Activated naive CD4-positive, alpha-beta T cell treated with anti-CD3 and anti-CD28 coated beads for 36 hours (primary cell): Measurements from ENCODE around the gene ABCG5. TPM values are rescaled to one million over a fixed set of nuclear protein-coding genes. Genes with fewer than 3 reads are reported as not detected.

ENCODE experiments used
- CTCF ChIA-PET: fragments of 350-600 bp; sonication (Branson Sonifier 250); formaldehyde crosslinking; loops from one replicate; lab custom pipeline; 2021; ENCODE audit warnings: antibody characterized with exemption; lab: Charles Lee
- DNase-seq: peaks from one replicate; pipeline ENCODE4 v3.0.0-alpha.2; 2020
- H3K27ac Mint-ChIP-seq: one replicate; pipeline ENCODE4 v1.8.0; 2021; ENCODE audit warnings: mild to moderate bottlenecking, mixed read lengths
- H3K27me3 Mint-ChIP-seq: one replicate; pipeline ENCODE4 v1.8.0; 2021; ENCODE audit warnings: low read depth, mixed read lengths
- H3K36me3 Mint-ChIP-seq: one replicate; pipeline ENCODE4 v1.8.0; 2021; ENCODE audit warnings: low read depth, mixed read lengths
- H3K4me1 Mint-ChIP-seq: one replicate; pipeline ENCODE4 v1.8.0; 2021; ENCODE audit warnings: low read depth, mixed read lengths
- H3K4me3 Mint-ChIP-seq: one replicate; pipeline ENCODE4 v1.8.0; 2021; ENCODE audit warnings: mild to moderate bottlenecking, moderate library complexity, mixed read lengths
- H3K9me3 Mint-ChIP-seq: one replicate; pipeline ENCODE4 v1.8.0; 2021; ENCODE audit warnings: mixed read lengths
- intact Hi-C: fragments of 100-400 bp; cut with micrococcal nuclease; formaldehyde crosslinking; loops from one replicate; pipeline ENCODE4 v1.15.1; 2023
- total RNA-seq, 2 experiments: library from RNA; stranded (reverse); gene quantifications; one replicate each; pipeline ENCODE4 v1.2.3, GENCODE V29; 2021

Gene ABCG5
- total RNA-seq, 2 experiments from 2014 or later, result not detected

DNA sequence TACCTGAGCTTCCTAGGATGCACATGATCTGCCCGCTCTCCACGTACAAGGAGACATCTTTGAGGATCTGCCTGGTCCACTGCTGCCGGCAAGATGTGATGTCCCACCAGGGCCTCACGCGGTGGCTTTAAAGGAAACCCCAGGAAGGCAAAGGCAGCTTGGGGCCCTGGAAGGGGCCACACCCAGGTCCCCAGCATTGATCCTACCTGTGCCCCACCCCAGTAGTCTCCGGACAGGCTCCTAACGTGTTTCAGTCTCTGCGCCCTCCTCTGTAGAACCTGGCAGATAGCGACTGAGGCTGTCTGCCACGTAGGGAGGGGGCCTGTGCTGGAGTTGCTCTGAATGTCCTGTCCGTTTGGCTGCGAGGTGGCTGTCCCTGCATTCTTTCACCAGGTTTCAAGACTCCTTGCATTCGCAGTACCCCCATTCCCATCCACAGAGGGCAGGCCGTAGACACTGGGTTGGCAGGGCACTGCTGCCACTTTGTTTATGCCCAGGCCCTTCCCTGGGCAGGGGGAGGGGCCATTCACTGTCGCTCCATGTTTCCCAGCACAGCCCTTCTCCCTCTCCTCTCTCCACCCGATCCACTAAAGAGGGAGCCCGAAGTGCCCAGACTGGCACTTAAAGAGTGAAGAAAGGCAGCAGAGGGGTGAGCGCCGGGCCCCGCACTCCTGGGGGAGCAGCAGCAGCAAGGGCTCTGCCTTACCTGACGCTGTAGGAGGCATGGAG, 644 bp downstream of the ABCG5 start:
- intact Hi-C loops, result no loop called here
- DNase-seq, result no peak
- H3K4me1 Mint-ChIP-seq, result no peaks in the 10 kb centered on the region
- H3K4me3 Mint-ChIP-seq, result no peak overlapping the region
- H3K27ac Mint-ChIP-seq, result no peak overlapping the region
- no peaks in the 10 kb centered on the region for H3K9me3 Mint-ChIP-seq
- CTCF ChIA-PET, result no interaction called here
- peaks cover 1% of the 10 kb centered on the region for H3K27me3 Mint-ChIP-seq
- no peaks in the 10 kb centered on the region for H3K36me3 Mint-ChIP-seq

DNA sequence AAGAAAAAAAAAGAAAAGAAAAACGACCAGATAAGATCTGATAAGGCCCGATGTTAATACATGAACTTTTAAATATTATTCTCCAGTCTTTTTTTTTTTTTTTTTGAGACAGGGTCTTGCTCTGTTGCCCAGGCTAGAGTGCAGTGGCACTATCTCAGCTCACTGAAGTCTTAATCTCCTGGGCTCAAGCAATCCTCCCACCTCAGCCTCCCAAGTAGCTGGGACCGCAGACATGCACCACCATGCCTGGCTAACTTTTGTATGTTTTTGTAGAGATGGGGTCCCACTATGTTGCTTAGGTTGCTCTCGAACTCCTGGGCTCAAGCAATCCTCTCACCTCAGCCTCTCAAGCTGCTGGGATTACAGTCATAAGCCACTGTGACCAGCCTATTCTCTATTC, 1.6 kb downstream of the ABCG5 start:
- H3K27me3 Mint-ChIP-seq, result peaks cover 4% of the 10 kb centered on the region
- H3K4me1 Mint-ChIP-seq, result no peaks in the 10 kb centered on the region
- CTCF ChIA-PET, result interaction anchor here (0.6 kb wide), 1 partner anchor 9 kb away, joined by 3 read pairs; no protein-coding TSS in a partner anchor
- no peak overlapping the region for H3K27ac Mint-ChIP-seq
- no peak overlapping the region for H3K4me3 Mint-ChIP-seq
- DNase-seq, result no peak
- intact Hi-C loops, result no loop called here
- no peaks in the 10 kb centered on the region for H3K36me3 Mint-ChIP-seq
- H3K9me3 Mint-ChIP-seq, result no peaks in the 10 kb centered on the region

DNA sequence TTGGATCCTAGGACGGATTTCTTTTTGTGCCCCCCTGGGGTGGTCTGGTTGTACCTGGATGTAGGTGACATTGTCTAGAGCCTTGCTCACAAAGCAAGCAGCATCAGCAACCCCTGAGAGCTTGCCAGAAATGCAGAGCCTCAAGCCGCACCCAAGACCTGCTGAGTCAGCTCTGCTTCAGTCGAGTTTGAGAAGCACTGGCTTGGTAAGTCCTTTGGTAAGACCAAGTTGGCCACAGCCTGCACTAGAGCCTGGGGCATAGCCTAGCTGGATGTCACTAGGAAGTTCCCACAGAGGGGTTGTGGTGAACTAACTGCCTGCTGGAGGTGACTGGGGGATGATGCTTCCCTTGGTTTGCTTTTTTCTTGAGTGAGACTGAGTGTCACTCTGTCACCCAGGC, 6.2 kb downstream of the ABCG5 start:
- DNase-seq, result no peak
- H3K4me3 Mint-ChIP-seq, result no peak overlapping the region

DNA sequence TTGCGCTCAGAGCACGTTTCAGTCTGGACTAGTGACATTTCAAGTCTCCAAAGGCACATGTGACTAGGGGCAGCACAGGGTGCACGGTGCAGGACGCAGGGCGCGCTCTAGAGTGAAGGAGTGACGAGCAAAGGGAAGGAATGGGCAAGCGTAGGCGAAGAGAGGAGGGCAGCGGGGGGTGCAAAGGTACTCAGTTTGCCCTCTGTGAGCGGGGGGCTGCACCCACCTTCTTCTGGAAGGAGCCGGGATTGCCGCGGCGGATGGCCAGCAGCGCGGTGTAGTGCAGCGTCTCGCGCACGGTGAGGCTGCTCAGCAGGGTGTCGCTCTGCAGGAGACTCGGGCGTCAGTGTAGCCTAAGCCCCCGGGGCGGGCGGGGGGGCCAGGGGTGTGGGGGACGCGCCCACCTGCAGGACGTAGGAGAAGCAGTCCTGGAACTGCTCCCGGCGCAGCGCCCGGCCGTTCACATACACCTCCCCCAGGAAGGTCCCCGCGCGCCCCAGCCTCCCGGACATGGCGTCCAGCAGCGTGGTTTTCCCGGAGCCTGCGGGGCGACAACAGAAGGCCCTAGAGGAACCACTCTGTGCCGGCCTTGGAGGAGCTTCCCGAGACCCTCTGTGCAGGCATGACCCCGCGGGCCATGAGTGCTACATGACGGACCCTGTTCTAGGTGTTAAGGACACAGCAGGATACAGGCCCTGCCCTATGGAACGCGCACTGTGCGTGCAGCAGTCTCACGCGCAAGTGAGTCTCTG, 6.9 kb downstream of the ABCG5 start:
- no peaks in the 10 kb centered on the region for H3K36me3 Mint-ChIP-seq
- no peak overlapping the region for H3K4me3 Mint-ChIP-seq
- H3K27me3 Mint-ChIP-seq, result peaks cover 25% of the 10 kb centered on the region
- H3K27ac Mint-ChIP-seq, result no peak overlapping the region
- intact Hi-C loops, result no loop called here
- no peak for DNase-seq
- H3K4me1 Mint-ChIP-seq, result peaks cover 3% of the 10 kb centered on the region
- no peaks in the 10 kb centered on the region for H3K9me3 Mint-ChIP-seq
- CTCF ChIA-PET, result no interaction called here

More for the DNA sequence above, 6.2 kb downstream of the ABCG5 start:
- no peaks in the 10 kb centered on the region for H3K9me3 Mint-ChIP-seq
- H3K36me3 Mint-ChIP-seq, result no peaks in the 10 kb centered on the region
- H3K27ac Mint-ChIP-seq, result no peak overlapping the region
- peaks cover 3% of the 10 kb centered on the region for H3K4me1 Mint-ChIP-seq
- intact Hi-C loops, result no loop called here
- CTCF ChIA-PET, result no interaction called here
- H3K27me3 Mint-ChIP-seq, result peaks cover 25% of the 10 kb centered on the region

DNA sequence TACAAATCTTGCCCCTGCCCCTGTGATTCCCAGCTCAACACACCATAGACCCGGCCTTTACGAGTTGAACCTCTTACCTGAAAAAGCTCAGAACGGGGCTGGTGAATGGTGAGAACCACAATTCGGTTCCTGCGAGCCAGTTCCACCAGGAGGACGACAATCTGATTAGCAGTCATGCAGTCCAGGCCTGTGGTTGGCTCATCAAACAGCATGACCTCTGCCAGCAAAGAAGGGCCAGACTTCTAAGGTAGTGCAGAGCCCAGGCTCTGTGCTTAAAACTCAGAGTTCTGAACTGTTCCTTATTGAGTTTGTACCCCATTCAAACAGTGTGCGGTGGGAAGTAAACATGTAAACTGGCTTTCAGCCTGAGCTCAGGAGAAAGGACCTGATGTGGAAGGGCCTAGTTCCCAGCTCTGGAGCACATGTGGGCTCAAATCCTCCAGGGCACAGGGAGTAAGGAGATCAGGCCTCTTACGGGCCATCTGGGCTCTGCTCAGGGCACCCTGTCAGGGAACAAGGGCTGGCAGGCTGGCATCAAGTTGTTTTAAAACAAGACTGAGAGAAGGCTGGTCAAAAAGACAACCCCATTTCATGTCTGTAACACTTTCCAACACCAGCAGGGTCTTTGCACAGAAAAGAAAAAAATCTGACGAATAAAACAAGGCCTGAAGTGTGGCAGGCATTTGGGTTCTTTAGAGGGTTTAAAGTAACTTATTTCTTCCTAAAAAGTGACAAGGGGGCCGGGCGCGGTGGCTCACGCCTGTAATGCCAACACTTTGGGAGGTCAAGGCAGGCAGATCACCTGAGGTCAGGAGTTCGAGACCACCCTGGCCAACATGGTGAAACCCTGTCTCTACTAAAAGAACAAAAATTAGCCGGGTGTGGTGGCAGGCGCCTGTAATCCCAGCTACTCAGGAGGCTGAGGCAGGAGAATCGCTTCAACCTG, 12.1 kb downstream of the ABCG5 start:
- CTCF ChIA-PET, result interaction anchor here (0.7 kb wide), 1 partner anchor 201 kb away, joined by 3 read pairs; no protein-coding TSS in a partner anchor
- intact Hi-C loops, result no loop called here
- Mint-ChIP-seq H3K27me3 (peaks cover 28% of the 10 kb centered on the region), H3K27ac (no peak overlapping the region), H3K9me3 (no peaks in the 10 kb centered on the region), H3K4me3 (no peak overlapping the region), H3K4me1 (peaks cover 3% of the 10 kb centered on the region), H3K36me3 (no peaks in the 10 kb centered on the region)
- no peak for DNase-seq

DNA sequence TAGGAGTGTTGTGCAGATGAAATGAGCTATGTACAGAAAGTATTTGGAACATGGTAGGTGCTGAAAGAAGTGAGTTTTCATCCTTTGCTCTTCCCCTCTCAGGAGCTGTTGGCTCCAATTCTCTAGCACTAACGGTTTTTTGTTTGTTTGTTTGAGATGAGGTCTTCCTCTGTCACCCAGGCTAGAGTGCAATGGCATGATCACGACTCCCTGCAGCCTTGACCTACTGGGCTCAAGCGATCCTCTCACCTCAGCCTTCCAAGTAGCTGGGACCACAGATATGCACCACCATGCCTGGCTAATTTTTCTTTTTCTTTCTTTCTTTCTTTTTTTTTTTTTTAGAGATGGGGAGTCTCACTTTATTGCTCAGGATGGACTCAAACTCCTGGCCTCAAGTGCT, 12.8 kb downstream of the ABCG5 start:
- Mint-ChIP-seq H3K27me3 (peaks cover 28% of the 10 kb centered on the region), H3K4me3 (no peak overlapping the region), H3K27ac (no peak overlapping the region), H3K36me3 (no peaks in the 10 kb centered on the region), H3K9me3 (no peaks in the 10 kb centered on the region), H3K4me1 (no peaks in the 10 kb centered on the region)
- CTCF ChIA-PET, result interaction anchor here (0.7 to 0.8 kb wide), 2 partner anchors 28 to 200 kb away, joined by 3 read pairs; no protein-coding TSS in a partner anchor
- intact Hi-C loops, result no loop called here
- DNase-seq, result no peak

DNA sequence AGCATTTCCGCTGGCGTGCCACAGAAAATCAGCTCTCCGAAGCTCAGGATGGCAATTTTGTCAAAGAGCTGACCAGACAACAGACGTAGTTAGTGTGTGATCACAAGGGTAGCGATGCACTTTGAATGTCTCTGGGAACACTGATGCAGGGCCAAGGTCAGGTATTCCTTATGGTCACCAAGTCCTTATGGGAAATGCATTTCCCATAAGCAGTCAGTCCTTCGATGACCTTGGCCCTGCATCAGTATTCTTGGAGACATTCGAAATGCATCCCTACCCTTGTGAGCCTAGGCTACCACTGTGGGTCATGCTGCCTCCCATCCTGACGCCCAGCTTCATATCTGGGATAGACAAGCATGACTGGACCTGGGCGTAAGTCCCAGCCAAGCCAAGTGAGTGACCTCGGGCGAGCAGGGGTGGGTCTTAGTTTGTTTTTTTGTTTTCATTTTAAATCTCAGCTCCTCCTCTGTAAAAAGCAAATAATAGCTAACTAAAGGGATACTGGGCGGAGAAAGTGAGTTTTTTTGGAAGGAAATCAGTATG, 13.6 kb downstream of the ABCG5 start:
- Mint-ChIP-seq H3K4me1 (no peaks in the 10 kb centered on the region), H3K27me3 (peaks cover 23% of the 10 kb centered on the region), H3K4me3 (no peak overlapping the region), H3K27ac (no peak overlapping the region), H3K9me3 (no peaks in the 10 kb centered on the region), H3K36me3 (no peaks in the 10 kb centered on the region)
- CTCF ChIA-PET, result interaction anchor here (0.8 kb wide), 1 partner anchor 27 kb away, joined by 3 read pairs; no protein-coding TSS in a partner anchor
- no peak for DNase-seq
- intact Hi-C loops, result no loop called here

DNA sequence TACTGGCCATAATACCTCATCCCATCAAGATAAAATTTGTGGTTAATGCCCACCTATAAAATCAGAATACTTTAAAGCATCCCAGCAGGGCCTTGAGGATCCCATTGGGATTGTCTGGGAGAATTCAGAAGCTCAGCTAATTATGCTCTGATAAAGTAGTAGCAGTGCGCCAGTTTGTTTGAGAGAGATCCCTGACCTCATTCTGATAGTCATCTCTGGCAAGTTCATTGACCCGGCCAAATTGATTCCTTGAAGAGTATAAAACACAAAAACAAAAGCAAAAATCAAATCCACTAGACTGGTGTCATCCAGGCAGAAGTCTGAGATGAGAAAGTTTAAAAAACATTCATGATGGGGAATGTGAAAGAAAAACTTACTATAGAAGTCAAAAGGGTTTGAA, 14.1 kb downstream of the ABCG5 start:
- DNase-seq, result no peak
- Mint-ChIP-seq H3K9me3 (no peaks in the 10 kb centered on the region), H3K4me1 (no peaks in the 10 kb centered on the region), H3K27me3 (peaks cover 20% of the 10 kb centered on the region), H3K27ac (no peak overlapping the region), H3K36me3 (no peaks in the 10 kb centered on the region), H3K4me3 (no peak overlapping the region)
- CTCF ChIA-PET, result no interaction called here
- intact Hi-C loops, result no loop called here

DNA sequence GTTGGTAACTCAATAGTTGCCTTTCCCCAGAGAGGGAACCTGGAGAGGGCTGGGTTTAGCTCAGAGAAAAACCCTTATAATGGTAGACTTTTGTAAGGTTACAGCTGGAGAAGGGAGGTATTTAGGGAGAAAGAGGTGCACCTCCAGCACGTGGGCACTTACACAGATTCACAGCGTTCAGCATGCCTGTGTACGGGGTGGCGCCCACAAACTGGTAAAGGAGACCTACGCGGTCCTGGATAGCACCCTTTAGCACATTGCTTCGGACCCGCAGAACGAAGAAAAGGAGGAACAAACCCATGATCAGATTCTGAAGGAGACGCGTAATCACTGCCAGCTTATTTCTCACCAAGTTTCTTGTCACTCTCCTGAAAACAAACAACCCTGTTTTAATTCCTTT, 14.9 kb downstream of the ABCG5 start:
- CTCF ChIA-PET, result no interaction called here
- Mint-ChIP-seq H3K27ac (no peak overlapping the region), H3K27me3 (peaks cover 17% of the 10 kb centered on the region), H3K9me3 (no peaks in the 10 kb centered on the region), H3K36me3 (no peaks in the 10 kb centered on the region), H3K4me1 (no peaks in the 10 kb centered on the region), H3K4me3 (no peak overlapping the region)
- DNase-seq, result no peak
- intact Hi-C loops, result no loop called here

DNA sequence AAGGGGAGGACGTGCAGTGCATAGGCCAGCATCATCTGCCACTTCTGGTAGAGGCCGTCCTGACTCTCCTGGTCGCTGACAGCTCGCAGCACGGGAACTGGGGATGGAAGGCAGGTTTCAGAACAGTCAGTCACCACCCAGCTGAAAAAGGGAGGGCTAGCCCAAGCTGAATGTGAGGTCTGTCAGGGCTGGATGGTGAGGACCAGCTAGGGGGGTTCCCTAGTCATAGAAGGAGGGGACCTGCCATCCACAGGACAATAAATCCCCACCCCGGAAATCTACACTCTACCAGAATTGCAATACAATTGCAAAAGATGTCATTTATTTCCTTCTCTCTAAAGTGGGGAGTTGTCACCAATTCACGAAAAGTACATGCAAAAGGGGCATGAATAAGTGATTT, 15.8 kb downstream of the ABCG5 start:
- H3K36me3 Mint-ChIP-seq, result no peaks in the 10 kb centered on the region
- H3K4me1 Mint-ChIP-seq, result no peaks in the 10 kb centered on the region
- intact Hi-C loops, result no loop called here
- CTCF ChIA-PET, result no interaction called here
- H3K4me3 Mint-ChIP-seq, result no peak overlapping the region
- no peak overlapping the region for H3K27ac Mint-ChIP-seq
- DNase-seq, result no peak
- H3K9me3 Mint-ChIP-seq, result no peaks in the 10 kb centered on the region
- H3K27me3 Mint-ChIP-seq, result peaks cover 15% of the 10 kb centered on the region

DNA sequence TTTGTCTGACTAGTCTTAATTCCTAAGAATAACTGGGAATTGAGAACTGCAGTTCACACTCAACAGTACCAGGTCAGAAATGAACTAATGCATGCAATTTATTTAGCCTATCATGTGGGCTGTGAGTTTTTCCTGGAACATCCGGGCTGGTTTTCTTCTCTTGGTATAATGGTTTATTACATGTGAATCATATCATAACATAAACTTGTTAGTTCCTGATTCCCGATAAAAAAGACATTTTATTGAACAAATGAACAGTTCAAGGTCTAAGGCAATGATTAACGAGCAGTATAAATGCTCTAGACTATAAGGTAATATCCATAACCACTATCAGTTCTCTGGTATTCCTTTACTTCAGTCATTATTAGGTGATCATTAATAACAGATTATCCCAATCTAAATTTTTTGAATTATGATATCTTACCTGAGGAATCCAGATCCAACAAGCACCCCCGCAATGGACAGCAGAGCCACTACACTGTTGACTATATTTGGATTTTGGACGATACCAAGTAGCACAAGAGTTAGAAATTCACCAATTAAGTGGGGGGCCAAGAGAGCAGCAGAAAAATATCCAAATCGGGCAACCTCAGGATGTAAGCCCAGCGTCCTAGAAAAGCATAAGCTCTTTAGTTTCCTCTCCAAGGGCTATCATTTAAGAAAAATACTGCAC, 19.0 kb downstream of the ABCG5 start:
- no peaks in the 10 kb centered on the region for H3K36me3 Mint-ChIP-seq
- no peak for DNase-seq
- intact Hi-C loops, result no loop called here
- H3K27me3 Mint-ChIP-seq, result peaks cover 14% of the 10 kb centered on the region
- CTCF ChIA-PET, result no interaction called here
- no peak overlapping the region for H3K4me3 Mint-ChIP-seq
- H3K9me3 Mint-ChIP-seq, result peaks cover 3% of the 10 kb centered on the region
- no peak overlapping the region for H3K27ac Mint-ChIP-seq
- no peaks in the 10 kb centered on the region for H3K4me1 Mint-ChIP-seq
